NK-92 (cell line): ENCODE data around the gene SLC25A26.
"Not testable (repeated sequence)": the region's sequence is repeated elsewhere in the genome, so short reads cannot be mapped to it uniquely, and the experiment has no call there.

Experiments used
- DNase-seq: peaks from one replicate; lab custom pipeline; 2025; ENCODE audit not compliant: unreplicated experiment; lab: John Stamatoyannopoulos, UW

The SLC25A26 gene

DNA sequence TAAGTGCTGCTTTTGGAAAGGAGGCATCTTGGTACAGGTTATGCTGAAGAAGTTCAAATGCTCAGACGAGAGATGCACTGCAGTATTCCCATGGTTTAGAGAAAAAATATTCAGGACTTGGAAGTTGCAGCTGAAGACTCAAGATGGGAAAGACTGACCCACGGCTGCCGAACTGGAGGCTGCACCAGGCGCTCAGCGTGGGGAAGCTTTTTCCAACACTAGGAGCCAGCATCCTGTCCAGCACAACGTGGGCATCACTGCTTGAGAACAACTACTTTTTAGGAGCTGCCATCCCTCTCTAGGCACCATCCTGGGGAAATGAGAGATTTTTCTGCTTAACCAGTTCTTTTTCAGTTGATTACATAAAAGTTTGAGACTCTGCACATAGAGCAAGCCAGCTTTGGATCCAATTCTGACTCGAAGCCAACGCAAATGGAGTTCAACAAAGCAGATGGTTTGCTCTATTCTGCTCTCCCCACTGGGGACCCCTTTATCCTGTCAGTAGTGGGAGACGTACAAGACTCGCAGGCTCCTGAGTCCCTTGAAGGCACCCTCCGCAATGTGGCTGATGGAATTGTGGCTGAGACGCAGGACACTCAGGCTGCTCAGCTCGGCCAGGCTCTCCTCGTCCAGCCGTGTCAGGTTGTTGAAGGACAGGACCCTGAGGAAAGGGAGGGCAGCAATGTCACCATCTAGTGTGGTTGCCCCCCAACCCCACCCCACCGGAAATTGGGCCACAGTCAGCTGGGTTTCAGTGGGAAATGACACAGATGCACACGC lies 186.2 kb downstream of the SLC25A26 start:
- no peak for DNase-seq

DNA sequence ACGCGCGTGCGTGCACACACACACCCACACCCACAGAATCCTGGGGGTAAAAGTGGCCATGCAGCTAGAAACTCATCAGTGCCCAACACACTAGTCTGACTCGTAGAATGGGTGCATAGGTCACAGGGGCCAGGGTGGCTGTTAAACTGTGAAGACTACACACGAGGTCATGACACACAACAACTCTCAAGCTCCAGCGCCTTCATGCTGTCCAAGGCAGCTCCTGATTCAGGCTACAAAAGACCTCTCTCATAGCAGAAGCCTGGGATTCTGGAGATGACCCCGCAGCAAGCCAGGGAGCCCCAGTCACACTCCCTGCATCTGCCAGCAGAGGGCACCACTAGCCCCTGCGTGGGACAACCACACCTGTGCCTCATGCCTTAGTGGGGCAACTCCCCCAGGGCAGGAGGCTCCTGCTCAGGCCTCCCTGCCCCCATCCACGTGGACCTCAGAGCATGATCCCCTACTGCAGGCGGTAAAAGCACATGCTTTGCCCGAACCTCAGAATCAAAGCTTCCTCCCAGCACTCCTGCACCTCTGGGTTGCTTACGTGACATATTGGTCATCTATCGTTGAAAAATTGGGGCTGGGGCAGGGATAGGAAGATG lies 186.9 kb downstream of the SLC25A26 start:
- no peak for DNase-seq

DNA sequence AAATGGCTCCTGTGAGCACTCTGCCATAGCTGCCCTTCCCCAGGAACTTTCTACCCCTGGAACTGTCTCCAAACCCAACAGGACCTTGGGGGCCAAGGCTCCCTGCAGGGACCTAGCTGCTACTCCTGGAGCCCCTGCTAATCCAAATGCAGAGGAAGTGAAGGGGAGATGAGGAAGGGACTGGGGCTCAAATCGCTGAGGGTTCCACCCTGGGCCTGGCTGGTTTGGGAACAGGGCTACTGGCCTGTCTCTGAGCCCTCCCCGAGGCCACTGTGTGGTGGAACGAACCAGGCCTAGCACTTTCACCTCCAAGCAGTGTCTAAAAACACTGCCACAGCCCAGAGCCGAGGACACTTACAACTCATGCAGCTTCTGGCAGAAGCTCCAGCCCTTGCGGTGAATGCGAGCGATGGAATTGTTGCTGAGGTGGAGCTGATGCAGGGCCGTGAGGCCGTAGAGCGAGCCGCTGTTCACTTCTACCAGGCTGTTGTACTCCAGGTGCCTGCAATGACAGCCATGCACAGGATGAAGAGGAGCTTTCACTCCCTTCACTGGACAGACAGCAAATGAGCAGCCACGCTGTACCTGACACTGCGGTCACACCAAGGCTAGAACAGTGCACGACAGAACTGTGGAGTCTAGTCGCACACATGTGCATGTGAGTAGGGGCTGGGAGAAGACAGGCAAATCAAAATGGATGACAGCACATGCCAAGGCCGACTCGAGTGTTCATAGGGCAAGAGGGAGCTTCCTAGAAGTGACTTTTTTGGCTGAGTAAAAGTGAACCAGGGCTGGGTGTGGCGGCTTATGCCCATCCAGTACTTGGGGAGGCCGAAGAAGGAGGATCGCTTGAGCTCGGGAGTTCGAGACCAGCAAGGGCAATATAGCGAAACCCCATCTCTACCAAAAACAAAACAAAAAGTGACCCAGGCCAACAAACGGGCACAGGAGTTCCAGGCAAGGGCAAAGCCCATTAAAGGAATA lies 189.3 kb downstream of the SLC25A26 start:
- DNase-seq, result no peak

DNA sequence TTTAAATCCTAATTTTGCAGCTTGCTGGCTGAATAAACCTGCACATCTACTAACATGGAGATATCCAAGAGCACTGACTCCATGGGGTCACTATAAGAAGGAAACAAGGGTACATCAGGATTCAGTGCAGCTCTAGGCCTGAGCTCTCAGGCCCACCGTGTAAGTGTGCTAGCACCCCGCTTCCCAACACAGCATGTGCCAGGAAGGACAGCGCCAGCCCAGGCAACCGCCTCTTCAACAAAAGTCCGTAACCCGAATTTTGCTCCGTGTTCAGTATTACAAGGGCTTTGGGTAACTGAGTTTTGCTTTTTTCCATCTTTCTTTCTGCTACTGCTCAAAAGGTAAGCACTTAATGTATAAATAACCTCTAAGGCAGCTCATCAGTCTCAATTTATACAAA lies 190.2 kb downstream of the SLC25A26 start:
- no peak for DNase-seq

DNA sequence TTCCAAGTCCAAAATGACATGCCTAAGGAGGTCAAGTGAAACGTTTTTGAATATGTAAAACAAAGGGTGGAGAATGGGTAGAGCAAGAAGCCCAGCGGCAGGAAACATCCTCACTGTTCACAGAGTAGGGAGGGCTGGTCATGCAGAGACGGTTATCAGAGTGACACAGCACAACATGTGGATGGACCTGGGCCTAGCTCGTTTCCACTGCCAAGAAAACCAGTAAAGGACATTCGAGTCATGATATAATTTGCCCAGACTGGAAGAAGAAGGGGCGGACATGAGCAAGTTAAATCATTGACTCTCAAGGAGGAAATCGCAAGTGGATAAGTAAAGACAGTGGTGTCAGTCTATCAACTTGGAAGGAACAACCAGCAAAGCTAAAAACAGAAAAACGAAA lies 190.7 kb downstream of the SLC25A26 start:
- no peak for DNase-seq

DNA sequence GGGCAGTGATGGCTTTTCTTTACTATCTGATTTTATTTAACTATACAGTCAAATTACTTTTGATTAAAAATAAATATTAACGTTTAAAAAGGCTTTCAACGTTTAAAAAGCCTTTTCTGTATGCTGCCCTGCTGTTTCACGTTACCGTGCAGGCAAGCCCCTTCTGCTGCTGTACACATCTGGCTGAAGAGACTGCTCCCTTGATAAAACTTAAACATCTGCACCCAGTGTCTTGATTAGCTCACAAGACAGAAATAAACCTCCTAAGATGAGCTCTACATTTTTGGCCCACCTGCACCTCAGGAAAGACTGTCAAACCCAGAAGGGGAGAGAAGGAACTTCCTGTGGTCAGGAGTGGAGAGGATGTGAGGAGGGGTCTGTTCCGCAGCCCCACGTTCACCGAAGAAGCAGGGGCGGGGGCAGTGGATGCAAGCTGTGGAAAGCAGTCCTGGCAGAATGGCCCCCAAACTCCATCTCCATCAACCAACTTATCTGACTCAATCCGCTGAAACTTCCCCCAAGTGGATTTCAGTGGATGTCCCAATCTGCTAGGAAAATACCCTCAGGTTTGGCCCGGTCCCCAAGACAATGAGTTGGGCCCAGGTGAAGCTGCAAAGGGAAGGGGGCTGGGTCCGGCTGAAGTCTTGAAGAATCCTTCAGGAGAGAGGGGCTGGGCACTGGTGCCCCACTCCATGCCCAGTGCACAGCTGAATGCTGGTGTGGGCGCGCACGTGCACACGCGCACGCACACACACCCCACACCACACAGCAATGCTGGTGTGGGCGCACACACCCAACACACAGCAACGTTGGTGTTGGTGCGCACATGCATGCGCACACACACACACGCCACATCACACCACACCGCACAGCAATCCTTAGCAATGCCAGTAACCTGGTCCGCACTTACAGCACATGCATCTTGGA lies 191.4 kb downstream of the SLC25A26 start:
- no peak for DNase-seq

DNA sequence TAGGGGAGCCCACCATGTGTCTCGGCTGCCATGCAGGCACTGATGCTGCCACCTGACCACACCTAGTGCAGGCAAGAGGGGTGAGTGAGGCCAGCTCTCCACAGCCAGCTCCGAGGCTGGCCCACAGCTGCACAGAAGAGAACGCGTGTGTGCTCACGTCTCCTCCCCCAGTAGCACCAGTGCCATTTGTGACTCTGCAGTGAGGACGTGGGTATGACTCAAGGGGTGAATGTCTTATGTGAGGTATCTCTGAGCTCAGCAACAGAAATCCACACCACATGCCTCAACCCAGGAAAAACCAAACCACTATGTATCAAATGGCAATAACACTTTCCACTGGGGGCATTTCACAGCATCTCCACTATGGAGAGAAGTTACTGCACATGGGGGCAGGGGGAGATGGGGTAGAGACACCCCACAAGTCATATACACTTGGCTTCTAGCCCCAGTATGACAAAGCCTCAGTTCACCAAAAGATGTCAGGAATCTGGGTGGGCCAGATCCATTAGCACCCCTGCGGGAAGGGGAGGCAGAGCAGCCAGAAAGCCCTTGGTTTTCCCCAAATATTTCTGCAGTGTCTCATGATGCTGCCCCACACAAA lies 192.4 kb downstream of the SLC25A26 start:
- DNase-seq, result no peak

DNA sequence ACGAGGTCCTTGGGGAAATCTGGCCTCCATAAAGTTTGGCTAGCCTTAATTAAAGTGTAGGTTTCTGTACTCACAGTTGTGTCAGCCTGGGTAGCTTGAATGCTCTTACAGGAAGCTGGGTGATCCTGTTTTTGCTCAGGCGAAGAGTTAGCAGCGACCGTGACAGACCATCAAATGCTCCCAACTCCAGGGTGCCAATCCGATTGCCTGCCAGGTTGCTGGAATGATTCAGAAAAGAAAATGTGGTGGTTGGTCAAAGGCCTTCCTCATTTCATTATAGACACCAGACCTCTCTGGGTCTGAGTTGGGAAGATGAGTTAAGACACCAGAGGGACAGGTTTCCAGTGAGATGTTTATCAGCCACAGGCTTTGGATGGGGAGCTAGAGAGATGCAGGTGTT lies 194.0 kb downstream of the SLC25A26 start:
- no peak for DNase-seq

DNA sequence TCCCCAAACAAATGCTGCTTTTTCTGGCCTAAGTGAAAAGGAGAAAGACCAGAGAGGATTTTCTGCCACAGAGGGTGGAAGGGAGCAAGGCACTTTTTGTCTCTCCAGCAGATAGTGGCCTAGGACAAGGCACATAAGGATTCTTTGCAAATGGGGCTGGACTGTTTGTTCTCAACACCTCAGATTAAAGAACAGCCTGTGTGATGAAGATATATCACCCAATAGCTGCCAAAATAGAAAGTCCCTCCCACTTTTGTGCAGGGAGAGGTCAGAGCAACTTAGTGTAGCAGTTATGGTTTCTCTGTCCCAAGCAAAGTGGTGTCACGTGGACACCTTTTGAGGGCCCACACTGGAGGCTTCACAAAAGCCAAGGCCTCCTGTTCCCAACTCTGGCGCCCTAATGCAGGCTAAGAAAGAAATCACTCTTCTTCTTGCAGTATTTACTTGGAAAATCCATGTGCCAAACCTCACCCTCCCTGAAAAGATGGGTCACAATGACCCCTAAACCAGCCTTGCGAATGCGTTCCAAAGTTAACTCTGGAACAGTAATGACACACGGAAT lies 195.1 kb downstream of the SLC25A26 start:
- no peak for DNase-seq

DNA sequence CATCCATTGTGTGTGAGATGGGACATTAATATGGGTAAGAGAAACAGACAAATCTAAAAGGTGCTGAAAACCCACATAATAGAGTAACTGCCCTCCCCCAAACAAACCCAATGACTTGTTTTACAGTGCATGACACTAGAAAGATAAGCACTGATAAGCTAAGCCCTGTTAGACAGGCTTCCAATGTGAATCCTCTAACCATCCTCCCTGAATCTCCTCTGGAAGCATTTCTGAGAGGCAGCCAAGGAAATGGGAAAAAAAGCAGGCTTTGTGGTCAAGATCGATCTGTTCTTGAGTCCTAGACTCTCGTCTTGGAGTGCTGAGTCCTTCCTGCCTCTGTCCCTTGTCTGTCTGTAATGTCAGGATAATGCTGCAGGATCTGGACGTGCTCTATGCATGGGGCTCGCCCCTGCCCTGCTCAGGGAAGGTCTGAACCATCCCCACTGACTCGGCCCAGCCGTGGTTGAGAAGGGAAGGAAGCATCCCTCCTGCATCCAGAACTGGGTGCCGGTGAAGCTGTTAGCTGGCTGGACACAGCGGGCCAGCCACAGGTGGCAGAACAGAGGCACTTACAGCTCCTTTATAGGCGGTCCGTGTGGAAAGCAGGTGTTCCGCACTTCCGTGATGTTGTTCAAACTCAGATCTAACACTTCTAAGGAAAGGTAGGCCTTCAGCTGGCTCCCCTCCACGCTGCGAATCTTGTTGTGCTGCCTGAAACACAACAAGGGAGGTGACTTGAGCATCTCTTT lies 195.9 kb downstream of the SLC25A26 start:
- no peak for DNase-seq

DNA sequence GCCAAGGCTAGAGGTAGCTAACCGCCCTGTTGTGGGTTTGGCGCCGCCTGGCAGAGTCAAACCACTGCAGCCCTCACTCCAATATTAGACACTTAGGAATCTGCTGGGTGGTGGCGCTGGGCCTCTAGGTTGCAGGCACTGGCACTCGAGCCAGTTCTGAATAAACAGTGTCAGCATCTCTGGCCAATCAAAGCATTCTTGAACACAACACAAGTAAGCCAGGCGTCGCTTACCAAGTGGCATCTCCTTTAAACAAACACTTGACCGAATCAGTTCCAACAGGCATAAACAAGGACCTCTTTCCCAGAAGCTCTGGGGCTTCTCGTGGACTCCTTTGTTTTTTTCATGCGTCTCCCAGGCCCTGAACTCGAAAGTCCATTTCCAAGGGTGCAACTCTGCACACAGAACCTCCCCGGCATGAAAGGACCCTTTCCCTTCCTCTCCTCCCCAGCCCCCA lies 197.7 kb downstream of the SLC25A26 start:
- DNase-seq, result no peak

DNA sequence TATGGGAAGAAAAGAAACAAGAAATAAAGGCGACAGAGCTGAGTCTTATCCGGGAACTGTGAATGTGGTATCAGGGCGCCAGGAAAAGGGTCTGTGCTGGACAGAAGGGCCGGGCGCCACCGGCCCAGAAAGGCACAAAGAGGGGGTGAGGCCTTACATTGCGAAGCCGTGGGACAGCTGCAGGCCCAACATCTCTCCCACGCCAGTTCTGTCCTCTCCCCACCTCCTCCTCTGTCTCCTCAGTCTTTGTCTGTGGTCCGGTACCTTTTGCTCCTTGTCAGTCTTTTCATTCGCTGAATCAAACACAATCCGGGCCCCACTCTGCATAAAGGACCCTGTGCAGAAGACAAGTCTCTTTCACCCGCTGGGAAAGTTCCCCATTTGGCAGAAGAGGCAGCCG lies 198.2 kb downstream of the SLC25A26 start:
- DNase-seq, result no peak

DNA sequence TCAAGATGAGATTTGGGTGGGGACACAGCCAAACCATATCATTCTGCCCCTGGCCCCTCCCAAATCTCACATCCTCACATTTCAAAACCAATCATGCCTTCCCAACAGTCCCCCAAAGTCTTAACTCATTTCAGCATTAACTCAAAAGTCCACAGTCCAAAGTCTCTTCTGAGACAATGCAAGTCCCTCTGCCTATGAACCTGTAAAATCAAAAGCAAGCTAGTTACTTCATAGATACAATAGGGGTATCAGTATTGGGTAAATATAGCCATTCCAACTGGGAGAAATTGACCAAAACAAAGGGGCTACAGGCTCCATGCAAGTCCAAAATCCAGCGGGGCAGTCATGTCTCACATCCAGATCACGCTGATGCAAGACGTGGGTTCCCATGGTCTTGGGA lies 200.3 kb downstream of the SLC25A26 start:
- DNase-seq, result not testable (repeated sequence)

DNA sequence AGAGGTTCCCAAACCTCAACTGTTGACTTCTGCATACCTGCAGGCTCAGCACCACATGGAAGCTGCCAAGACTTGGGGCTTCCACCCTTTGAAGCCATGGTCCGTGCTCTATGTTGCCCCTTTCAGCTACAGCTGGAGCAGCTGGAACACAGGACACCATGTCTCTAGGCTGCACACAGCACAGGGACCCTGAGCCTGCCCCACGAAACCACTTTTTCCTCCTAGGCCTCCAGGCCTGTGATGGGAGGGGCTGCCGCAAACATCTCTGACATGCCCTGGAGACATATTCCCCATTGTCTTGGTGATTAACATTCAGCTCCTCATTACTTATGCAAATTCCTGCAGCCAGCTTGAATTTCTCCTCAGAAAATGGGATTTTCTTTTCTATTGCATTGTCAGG lies 201.1 kb downstream of the SLC25A26 start:
- not testable (repeated sequence) for DNase-seq

DNA sequence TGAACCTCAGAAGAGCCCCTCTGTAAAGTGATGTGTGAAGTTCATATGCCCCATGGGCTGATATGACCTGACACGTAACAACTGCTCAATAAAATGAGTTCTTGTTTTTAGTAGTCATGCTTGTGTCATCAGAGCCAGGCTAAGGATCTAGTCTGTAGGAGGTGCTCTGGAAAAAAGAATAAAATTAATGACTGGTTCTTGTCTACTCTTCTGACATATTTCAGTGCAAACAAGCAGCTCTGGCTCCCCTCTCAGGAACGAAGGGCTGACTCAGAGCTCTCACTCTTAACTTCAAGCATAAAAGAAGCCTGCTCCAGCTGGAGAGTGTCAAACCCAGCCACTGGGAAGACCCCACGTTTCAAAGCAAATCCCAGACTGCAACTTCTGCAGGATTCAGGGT lies 203.0 kb downstream of the SLC25A26 start:
- DNase-seq, result no peak

DNA sequence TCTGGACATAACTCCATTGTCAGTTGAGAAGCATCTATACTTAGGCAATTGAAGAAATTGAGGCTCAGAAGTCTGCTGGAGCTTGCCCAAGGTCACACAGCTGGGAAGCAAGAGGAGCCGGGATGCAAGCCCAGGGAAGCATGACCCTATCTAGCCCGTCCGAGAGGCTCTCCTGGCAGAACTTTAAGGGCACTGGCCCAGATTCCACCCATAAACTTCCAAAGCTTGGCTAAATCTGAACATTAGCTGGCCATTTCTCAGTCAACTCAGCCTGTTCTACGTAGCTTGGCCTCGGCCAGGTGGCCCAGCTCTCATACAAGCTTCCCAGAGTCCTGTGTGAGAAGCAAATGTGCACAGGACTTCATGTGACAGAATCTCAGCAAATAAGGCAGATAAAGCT lies 204.2 kb downstream of the SLC25A26 start:
- no peak for DNase-seq

DNA sequence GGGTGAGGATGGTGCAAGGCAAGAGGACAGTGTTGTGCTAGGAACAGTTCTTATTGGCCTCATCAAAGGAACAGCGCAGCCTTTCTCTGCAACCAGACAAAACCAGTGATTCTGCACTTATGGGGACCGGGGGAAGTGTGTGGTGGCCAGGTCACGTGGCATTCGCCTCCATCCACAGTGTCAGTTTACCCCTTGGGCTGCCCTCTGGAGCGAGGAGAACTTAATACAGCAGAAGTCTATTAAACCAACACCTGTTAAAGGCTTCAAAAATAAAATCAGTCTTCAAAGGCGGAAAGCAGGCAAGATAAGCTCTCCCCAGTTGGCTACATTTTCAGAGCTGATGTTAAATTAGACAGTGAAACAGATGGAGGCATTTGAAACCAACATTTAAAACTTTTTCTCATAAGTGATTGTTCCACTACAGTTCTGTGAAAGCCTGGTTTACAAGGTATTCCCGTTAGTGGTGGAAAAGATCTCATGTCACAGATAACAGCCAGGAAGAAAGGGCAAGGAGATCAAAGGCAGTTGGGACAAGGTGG lies 204.8 kb downstream of the SLC25A26 start:
- no peak for DNase-seq

DNA sequence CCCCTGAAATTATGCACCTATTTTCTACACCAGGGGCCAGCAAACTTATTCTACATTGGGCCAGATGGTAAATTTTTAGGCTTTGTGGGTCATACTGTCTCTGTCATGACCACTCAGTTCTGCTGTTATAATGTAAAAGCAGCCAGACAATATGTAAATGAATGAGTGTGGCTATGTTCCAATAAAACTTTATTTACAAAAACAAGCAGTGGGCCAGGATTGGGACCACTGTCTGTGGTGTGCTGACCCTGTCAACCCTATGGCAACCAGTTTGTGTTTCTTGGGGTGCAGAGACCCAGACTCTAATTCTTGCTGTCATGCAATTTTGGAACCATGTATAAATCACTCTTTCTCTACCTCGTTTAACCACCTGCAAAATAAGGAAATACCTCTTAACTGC lies 205.3 kb downstream of the SLC25A26 start:
- no peak for DNase-seq

DNA sequence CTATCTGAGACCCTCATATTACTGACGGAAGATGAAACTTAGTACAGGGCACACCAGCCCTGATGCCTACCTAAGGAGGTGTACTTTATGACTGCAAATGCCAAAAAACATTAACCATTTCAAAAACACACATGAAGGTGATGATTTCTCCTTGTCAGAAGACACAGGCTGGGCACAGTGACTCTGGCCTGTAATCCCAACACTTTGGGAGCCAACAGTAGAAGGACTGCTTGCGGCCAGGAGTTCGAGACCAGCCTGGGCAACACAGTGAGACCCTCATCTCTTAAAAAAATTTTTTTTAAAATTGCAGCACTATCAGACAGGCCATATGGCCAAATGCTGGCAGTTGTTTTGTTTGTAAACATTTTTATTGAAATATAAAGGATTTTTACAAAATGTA lies 206.6 kb downstream of the SLC25A26 start:
- DNase-seq, result no peak
